GM12891 (cell line): Measurements from ENCODE around the gene PSD.
A peak's percentile ranks its signal among the peaks of the same experiment; 100 is the strongest.

Experiments used
- DNase-seq: peaks from one replicate; pipeline ENCODE4 v3.0.0; 2011; ENCODE audit warnings: low spot score; ENCODE audit not compliant: insufficient read length
- FAIRE-seq: peaks from 2 replicates; lab custom pipeline; 2011; peaks lifted over from hg19 to GRCh38; lab: Jason Lieb, UNC
- PAX5 ChIP-seq: IDR thresholded peaks from 2 replicates; pipeline ENCODE4 v1.6.1; 2011; ENCODE audit warnings: low read length, moderate library complexity, mild to moderate bottlenecking; ENCODE audit not compliant: insufficient read depth, severe bottlenecking
- POLR2A ChIP-seq: IDR thresholded peaks from 2 replicates; pipeline ENCODE4 v1.6.1; 2011; ENCODE audit warnings: low read depth, low read length, control low read depth
- POLR2AphosphoS5 ChIP-seq: IDR thresholded peaks from 2 replicates; pipeline ENCODE4 v1.6.1; 2011; ENCODE audit warnings: low read depth, low read length, control low read depth
- POU2F2 ChIP-seq: IDR thresholded peaks from 2 replicates; pipeline ENCODE4 v1.6.1; 2011; ENCODE audit warnings: low read depth, mild to moderate bottlenecking, control low read depth, low read length, moderate library complexity
- SPI1 ChIP-seq: IDR thresholded peaks from 2 replicates; pipeline ENCODE4 v1.6.1; 2011; ENCODE audit warnings: low read depth, low read length, control low read depth
- TAF1 ChIP-seq: IDR thresholded peaks from 2 replicates; pipeline ENCODE4 v1.6.1; 2011; ENCODE audit warnings: low read depth, low read length, control low read depth

The PSD gene

DNA sequence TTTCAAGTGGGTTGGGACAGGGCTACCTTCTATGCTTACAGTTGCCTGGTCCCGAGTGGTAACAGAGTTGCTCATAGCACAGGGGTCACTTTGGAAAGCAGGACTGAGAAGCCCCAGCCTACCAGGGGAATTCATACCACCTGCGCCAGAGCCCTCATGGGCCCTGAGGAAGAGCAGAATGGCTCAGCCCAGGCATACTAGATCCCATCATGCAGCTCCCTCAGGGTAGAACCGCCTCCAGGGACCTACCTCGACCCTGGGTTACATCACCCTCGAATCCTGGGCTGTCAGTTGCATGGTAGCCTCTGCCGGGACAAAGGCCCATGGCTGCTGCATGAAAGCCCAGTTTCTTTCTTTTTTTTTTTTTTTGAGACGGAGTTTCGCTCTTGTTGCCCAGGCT, 10.9 kb upstream of the PSD start:
- FAIRE-seq (no peak), DNase-seq (no peak)
- TF ChIP-seq POLR2AphosphoS5, result no peak
- TF ChIP-seq TAF1, result no peak
- TF ChIP-seq POLR2A, result no peak
- no peak for TF ChIP-seq POU2F2
- no peak for TF ChIP-seq SPI1
- TF ChIP-seq PAX5, result no peak

DNA sequence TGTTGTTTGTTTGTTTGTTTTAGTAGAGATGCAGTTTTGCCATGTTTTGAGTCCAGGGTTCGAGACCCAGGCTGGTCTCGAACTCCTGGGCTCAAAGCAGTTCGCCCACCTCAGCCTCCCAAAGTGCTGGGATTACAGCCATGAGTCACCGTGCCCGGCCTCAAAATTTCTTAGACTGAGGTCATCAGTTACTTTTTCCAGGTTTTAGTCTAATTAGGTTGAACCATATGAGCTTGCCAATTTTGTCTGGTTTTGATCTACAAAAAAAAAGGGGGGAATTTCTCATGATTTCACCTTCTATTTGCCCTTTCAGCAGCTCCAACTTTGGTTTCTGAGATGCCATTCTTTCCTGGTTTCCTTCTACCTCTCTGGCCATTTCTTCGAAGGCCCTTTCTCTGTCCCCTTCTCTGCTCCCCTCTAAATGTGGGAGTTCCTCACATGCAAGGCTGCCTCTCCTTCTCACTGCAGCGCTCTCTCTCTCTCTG, 8.3 kb upstream of the PSD start:
- no peak for DNase-seq
- FAIRE-seq, result no peak
- TF ChIP-seq POU2F2 (no peak), POLR2AphosphoS5 (no peak), PAX5 (no peak), SPI1 (no peak), TAF1 (no peak), POLR2A (no peak)

- no peak for FAIRE-seq
- TF ChIP-seq SPI1 (no peak), POLR2AphosphoS5 (no peak), PAX5 (no peak), TAF1 (no peak), POU2F2 (no peak), POLR2A (no peak)
- DNase-seq, result no peak
Measured at GRCh38 chr10:102425444-102425843, 6.9 kb upstream of the PSD start.

DNA sequence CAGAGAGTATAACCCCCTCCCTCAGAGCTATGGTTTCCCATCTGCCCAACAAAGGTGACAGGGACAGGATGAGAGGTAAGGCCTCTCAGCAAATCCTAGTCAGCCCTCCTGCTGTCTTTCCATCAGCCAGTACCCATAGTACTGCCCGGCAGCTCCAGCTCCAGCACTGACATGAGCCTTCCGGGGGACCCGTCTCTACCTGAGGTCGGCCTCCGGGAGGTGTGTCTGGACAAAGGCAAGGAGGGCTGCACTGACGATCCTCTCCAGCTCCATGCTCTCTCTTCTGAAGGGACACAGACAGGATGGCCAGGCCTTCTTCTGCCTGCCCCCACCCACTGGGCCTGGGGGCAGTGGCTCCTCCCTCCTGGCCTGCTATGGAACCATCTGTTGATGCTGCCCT, 6.3 kb upstream of the PSD start:
- DNase-seq (no peak), FAIRE-seq (no peak)
- TF ChIP-seq POU2F2, result no peak
- no peak for TF ChIP-seq POLR2AphosphoS5
- TF ChIP-seq TAF1, result no peak
- no peak for TF ChIP-seq PAX5
- no peak for TF ChIP-seq SPI1
- TF ChIP-seq POLR2A, result no peak

DNA sequence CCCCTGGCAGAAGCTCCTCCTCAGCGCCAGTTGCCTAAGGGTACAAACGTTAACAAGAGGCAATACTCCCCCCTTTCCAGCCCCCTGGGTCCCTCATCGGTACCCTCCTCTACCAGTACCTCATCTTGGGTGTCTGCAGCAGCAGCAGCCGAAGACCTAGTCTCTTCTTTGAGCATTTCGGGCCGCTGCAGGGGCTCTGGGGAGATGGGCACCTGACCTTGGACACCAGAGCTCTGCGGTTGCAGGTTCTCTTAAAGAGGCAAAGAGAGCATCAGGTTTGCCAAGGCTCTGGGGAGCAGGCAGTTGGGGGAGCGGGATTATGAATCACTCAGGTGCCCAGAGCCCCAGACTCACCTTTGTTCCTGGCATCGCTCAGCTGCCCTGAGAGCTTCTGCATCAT, 5.6 kb upstream of the PSD start:
- DNase-seq, result no peak
- TF ChIP-seq TAF1 (no peak), POLR2A (no peak), POLR2AphosphoS5 (no peak), PAX5 (no peak), SPI1 (no peak), POU2F2 (no peak)
- FAIRE-seq, result no peak

DNA sequence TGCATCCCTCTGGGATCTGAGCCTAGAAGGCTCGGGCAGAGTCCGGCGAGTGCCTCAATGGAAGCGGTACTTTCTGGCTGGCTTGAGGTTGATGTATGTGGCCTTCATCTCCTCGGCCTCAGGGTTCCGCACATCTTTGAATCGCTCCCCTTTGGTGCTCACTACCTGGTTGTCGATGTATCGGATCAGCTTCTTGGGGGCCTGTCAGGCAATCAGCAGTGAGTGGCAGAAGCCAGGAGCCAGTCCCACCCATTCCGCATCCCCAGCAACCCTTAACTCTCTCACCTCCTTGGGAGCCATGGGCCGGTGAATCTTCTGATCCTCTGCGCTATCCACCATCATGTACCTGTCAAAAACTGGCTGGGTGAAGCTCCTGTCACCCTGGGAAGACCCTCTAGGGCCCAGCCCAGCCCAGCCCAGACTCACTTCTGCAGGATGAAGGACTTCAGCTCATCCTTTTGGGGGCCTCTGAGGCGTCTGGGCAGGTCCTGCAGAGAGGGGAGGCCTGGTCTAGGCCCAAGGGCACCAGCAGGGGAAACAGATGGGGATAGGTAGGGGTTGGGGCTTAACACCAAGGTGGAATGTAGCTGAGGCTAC, 4.9 kb upstream of the PSD start:
- TF ChIP-seq PAX5 (no peak), POU2F2 (no peak), POLR2AphosphoS5 (no peak), TAF1 (no peak), POLR2A (no peak), SPI1 (no peak)
- no peak for DNase-seq
- no peak for FAIRE-seq

GRCh38 chr10:102422545-102423129, 4.1 kb upstream of the PSD start:
- peak; percentile 65 for DNase-seq
- no peak for TF ChIP-seq SPI1
- peak; percentile 80 for TF ChIP-seq POU2F2

GRCh38 chr10:102421757-102422512, 3.4 kb upstream of the PSD start:
- FAIRE-seq (no peak), DNase-seq (no peak)
- TF ChIP-seq PAX5 (no peak), TAF1 (no peak), SPI1 (no peak), POLR2AphosphoS5 (no peak), POU2F2 (no peak), POLR2A (no peak; the same call in 1 of the 2 replicates)

More at GRCh38 chr10:102422545-102423129, 4.1 kb upstream of the PSD start:
- FAIRE-seq, result peak; percentile 97

GRCh38 chr10:102421507-102421756, 2.8 kb upstream of the PSD start:
- DNase-seq (no peak), FAIRE-seq (no peak)
- TF ChIP-seq PAX5 (no peak), TAF1 (no peak), POLR2A (no peak), POLR2AphosphoS5 (no peak), POU2F2 (no peak), SPI1 (no peak)
